Spleen (tissue), 7 donors: ENCODE results near the gene PIPOX.

Source experiments
- CTCF ChIP-seq, 11 experiments: fragments of 200-600 bp in 7 of 11; fragments of 450-650 bp in 4 of 11; sonication (generic) in 4 of 11; IDR thresholded peaks in 8 of 11; conservative IDR thresholded peaks in 3 of 11; 1 replicate in 7 of 11; 2 replicates in 4 of 11; pipeline versions ENCODE4 v1.4.0 to v1.8.0; 2016 to 2021; ENCODE audit warnings: antibody characterized with exemption in 11 of 11, inconsistent platforms in 4 of 11, mild to moderate bottlenecking in 1 of 11
- POLR2A ChIP-seq, 3 donors: fragments of 450-650 bp; IDR thresholded peaks; one replicate each; pipeline ENCODE4 v1.5.1; 2017; ENCODE audit warnings: antibody characterized with exemption in 3 of 3, mild to moderate bottlenecking in 1 of 3
- POLR2AphosphoS5 ChIP-seq, 3 donors: sonication (generic); formaldehyde crosslinking; IDR thresholded peaks; one replicate each; pipeline ENCODE4 v1.5.1; 2017; ENCODE audit warnings: antibody characterized with exemption in 3 of 3
- donor health status: DM: no; HTN: no; CAD: no; lungs with moderate emphysema.
- donor health status: DM: no; HTN: no; CAD: no.
- donor health status: DM: no; HTN: no; CAD: no.

DNA sequence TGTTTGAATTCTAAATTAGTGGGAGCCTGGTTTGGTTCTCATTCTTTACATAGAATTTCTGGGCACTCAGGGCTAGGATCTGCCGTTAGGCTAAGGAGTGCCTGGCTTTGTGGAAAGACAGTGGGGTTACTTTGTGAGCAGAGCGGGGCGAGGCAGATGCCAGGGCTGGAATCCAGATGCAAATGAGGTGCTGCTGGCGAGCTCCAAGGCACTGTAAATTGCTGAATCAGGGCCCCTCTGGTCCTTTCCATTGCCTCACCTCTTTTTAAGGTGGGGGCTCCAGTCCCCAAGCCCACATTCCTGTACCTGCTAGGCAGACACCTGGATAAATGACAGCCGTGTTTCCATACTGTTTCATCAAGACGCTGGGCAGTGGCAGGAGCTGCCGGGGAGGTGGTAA lies 33.8 kb downstream of the PIPOX start:
- TF ChIP-seq POLR2A (IDR thresholded peaks at IDR 0.05), result no peak
- TF ChIP-seq CTCF (IDR thresholded peaks at IDR 0.05 in 8 of 11, conservative IDR thresholded peaks at IDR 0.05 in 3 of 11), result no peak
- no peak for TF ChIP-seq POLR2AphosphoS5 (IDR thresholded peaks at IDR 0.05)
